GM12873 (cell line): Measurements from ENCODE around the gene RERG.

ENCODE experiments used
- CTCF ChIP-seq: IDR thresholded peaks from 2 replicates; pipeline ENCODE4 v1.5.1; 2012; ENCODE audit warnings: low read depth, mild to moderate bottlenecking, moderate library complexity, low read length, control low read depth; ENCODE audit not compliant: insufficient read depth; ENCODE audit errors: missing control alignments

RERG gene

DNA sequence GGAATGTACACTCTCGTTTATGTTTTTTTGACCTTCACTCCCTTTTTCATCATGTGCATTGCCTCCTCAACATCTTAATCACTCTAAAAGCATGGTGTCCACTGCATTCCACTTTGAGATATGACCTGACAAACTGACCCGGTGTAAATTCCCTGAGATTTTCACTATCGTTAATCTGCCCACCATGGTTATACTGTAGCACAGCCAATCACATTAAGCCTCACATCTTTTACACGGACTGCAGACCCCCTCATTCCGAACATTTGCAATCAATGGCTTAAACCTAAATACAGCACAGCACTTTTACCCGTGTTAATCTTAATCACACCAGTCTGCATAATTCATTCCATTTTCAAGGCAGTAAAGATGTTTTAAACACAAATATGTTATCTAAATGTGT, 2.4 kb downstream of the RERG start:
- TF ChIP-seq CTCF: no peak

DNA sequence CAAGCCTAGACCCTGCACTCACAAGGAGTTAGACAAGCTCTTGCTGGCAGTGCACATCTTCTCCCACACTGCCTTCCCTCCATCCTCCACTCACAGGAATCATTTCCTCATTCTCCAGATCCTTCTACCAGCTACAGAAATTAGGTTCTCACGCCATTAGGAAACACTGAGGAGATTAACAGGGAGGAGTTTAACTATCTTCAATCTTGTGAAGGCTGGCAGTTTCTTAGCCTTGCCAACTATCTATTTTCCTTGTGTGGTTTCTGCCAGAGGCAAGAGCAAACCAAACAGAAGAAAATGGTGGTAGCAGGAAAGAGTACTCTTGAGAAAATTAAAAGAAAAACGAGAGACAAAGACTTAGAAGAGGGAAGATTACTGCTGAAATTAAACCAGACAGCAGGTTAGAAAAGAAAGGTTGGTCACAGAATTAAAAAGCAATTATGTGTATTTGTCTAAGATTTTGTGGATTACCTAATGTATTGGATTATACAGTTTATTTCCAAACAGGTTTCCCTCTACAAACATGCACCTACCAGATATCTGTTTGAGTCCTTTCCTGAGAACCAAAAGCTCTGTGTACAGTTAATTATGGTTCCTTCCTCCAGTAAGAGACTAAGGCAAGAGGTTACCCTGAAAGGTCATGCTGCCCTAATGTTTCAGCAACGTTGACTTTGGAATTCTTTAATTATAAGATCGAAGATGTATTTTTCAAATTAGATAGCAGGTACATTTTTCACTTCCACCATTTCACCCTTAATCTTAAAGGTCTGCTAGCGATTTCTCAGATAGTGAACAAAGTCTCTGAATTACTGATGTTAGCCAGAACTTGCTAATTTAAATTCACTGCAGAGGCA, 5.0 kb downstream of the RERG start:
- no peak for TF ChIP-seq CTCF

- no peak for TF ChIP-seq CTCF
These were observed 6.2 kb downstream of the RERG start for GRCh38 chr12:15214851-15215601.

DNA sequence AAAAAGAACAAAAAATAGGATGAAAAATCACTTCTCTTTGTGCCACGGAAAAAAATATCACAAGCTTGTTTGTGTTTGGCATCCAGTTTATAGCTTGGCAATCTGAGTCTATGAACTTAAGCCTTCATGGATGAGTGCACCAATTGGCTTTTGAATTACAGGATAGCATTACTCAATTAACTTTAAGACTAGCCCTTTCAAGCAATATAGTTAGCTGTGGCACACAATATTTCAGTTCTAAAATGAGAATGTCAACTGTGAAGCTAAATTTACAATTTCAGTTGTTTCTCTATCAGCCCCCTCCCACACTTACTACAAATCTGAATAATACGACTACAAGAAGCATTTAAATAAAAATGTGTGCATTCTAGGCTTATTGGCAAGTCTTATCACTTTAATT, 8.3 kb downstream of the RERG start:
- no peak for TF ChIP-seq CTCF

GRCh38 chr12:15209782-15210181, 11.4 kb downstream of the RERG start:
- TF ChIP-seq CTCF: no peak

GRCh38 chr12:15208871-15209656, 12.2 kb downstream of the RERG start:
- TF ChIP-seq CTCF: no peak

- TF ChIP-seq CTCF: no peak
These were observed 13.1 kb downstream of the RERG start for GRCh38 chr12:15208140-15208539.
